Fibroblast of mammary gland (primary cell): Measurements from ENCODE around the gene F2R.

Experiments used
- DNase-seq: peaks from one replicate; pipeline ENCODE4 v3.0.0-alpha.2; 2010; ENCODE audit warnings: low read depth
- H3K4me3 ChIP-seq: 2 replicates; pipeline ENCODE4 v1.5.1; 2011; ENCODE audit warnings: low read depth, mild to moderate bottlenecking, low read length, moderate library complexity; ENCODE audit not compliant: control insufficient read depth
- TF ChIP-seq, protein P1 (sequence below): conservative IDR thresholded peaks from 2 replicates; pipeline ENCODE4 v1.5.1; 2011; ENCODE audit warnings: low read depth, low read length, inconsistent platforms; ENCODE audit not compliant: control insufficient read depth, insufficient read depth

The F2R gene

DNA sequence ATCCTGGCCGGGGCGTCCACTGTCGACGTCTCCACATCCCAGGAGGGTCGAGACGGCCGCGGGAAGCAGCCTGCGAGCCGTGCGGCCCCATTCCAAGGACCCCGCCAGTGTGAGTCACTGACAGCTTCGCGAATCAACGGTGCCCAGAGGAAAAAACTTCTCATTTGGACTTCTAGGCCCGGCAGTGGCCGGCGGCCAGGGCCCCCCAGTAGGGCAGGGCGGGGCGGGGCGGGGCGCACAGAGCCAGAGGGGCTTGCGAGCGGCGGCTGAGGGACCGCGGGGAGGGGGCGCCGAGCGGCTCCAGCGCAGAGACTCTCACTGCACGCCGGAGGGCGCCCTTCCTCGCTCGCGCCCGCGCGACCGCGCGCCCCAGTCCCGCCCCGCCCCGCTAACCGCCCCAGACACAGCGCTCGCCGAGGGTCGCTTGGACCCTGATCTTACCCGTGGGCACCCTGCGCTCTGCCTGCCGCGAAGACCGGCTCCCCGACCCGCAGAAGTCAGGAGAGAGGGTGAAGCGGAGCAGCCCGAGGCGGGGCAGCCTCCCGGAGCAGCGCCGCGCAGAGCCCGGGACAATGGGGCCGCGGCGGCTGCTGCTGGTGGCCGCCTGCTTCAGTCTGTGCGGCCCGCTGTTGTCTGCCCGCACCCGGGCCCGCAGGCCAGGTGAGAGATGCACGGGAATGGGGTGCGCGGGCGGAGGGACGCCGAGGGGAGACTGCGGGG lies at the start of gene F2R:
TSS of gene F2R (plus strand) at position 391 of the 720 bp plus-strand sequence. CDS start at position 573, 182 bp downstream.
- DNase-seq: peak; percentile 71
- peak within 1 kb of the TSS; percentile 89 for H3K4me3 ChIP-seq
- TF ChIP-seq, protein P1, sequence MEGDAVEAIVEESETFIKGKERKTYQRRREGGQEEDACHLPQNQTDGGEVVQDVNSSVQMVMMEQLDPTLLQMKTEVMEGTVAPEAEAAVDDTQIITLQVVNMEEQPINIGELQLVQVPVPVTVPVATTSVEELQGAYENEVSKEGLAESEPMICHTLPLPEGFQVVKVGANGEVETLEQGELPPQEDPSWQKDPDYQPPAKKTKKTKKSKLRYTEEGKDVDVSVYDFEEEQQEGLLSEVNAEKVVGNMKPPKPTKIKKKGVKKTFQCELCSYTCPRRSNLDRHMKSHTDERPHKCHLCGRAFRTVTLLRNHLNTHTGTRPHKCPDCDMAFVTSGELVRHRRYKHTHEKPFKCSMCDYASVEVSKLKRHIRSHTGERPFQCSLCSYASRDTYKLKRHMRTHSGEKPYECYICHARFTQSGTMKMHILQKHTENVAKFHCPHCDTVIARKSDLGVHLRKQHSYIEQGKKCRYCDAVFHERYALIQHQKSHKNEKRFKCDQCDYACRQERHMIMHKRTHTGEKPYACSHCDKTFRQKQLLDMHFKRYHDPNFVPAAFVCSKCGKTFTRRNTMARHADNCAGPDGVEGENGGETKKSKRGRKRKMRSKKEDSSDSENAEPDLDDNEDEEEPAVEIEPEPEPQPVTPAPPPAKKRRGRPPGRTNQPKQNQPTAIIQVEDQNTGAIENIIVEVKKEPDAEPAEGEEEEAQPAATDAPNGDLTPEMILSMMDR: peak; percentile 30

DNA sequence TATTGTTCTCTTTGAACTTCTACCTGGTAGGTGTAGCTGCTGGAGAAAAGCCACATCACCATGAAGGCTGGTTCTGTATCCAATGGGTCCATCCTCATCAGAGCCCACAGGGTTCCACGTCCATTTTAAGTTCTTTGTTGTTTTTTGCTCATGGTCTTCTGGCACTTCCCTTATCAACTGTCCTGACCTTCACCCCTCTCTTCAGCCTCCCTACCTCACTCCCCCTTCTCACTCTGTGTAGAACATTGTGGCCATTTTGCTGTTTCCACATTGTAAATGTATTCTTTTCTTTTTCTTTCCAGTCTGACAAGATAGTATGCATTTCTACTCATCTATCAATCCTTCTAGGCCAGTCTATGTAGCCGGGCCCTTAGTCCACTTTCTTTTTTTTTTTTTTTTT lies 48.4 kb upstream of the F2R start:
- no peak overlapping the region for H3K4me3 ChIP-seq
- TF ChIP-seq, protein P1: no peak
- no peak for DNase-seq

DNA sequence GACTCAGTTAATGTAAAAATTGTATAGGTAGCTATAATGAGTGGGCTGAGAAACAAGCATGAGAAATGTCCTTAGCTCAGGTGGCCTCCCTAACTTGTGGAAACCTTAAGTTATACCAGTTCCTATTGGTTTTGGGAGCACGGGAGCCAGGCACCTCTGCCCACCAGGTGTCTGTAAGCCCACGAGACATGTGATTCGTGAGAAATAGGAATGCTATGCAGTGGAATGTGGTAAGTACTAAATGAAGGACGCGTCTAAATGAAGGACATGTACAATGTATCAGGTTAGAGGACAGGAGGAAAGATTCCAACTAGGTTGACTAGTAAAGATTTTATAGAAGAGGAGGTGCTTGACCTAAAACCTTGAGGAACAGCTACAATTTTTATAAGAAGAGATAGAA lies 46.7 kb upstream of the F2R start:
- no peak for DNase-seq
- H3K4me3 ChIP-seq: no peak overlapping the region
- TF ChIP-seq, protein P1: no peak

DNA sequence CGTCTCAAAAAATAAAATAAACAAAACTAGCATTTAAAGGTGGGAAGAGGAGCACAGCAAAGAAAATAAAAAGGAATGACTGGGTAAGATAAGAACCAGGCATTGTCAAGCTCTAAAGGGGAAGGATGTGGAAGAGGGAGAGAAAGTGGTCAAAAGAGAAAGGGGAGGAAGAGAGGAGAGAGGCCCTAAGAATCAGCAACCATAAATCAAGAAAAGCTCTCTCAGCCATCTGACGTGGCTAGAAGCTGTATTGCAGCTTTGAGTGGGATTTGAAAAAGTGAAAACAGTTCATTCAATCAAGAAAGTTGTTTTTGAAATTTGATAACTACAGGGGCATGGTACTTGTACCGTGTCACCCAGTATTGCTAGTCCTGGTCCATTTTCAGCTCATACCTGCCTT lies 45.4 kb upstream of the F2R start:
- TF ChIP-seq, protein P1: no peak
- DNase-seq: no peak
- H3K4me3 ChIP-seq: no peak overlapping the region

DNA sequence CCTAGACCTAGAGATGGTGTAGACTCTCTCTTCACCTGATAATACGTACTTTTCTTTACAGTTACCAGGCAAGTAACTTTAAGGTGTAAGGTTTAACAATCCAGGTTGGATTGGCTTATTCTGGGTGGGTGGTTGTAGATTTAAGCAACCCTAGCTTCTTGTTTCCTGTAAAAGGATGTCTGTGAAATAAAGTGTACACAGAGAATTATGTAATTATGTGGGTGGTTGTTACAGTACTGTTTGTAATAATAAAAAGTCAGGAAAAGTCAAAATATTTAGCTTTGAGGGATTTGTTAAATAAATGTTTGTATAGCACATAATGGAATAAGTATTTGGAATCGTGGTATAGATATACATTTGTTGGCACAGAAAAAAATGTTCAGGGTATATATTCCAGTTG lies 43.7 kb upstream of the F2R start:
- no peak for DNase-seq
- no peak overlapping the region for H3K4me3 ChIP-seq
- TF ChIP-seq, protein P1: no peak

DNA sequence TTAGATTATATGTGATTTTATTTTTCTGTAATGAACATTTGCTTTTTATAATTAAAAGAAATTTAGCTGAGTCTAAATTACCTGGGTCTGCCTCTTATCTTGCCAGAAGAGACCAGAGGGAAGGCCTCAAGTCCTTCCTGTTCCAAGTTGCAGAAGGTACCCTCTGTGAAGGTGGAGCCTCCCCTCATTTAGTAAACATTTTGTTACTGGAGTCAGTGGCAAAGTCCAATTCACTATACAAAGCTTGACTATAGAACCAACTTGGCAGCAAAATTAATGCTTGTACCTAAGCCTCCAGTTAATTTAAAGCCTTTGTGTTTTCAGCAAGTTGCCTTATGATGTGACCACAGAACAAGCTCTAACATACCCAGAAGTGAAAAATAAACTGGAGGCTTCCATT lies 42.8 kb upstream of the F2R start:
- TF ChIP-seq, protein P1: no peak
- DNase-seq: no peak

More for the DNA sequence above, 42.8 kb upstream of the F2R start:
- no peak overlapping the region for H3K4me3 ChIP-seq
